Measurements from ENCODE around the gene STXBP6.

Gene STXBP6

DNA sequence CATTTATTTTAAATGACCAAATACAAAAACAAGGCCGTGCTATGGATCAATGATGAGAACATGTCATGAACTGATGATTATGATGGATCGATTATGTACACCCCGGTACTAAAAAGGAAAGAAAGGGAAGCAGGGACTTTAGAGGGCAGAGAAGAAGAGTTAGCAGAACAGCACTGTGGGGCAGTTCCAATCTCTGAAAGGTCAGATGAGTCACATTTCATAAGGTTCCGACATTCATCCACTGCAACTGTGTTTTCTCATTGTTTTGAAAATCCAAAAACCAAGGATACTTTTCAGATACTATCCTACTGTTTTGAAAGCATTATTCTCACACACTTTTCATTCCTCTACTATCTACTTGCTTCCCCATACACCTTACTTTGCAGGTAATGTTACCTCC, 169.3 kb downstream of the STXBP6 start:
- Histone ChIP-seq H3K27ac (no peak overlapping the region), H3K27me3 (replicated peaks) (no peaks in the 10 kb centered on the region), H3K4me3 (ENCODE audit: low read depth, low read length) (no peak overlapping the region), H3K36me3 (replicated peaks) (no peaks in the 10 kb centered on the region)
- in situ Hi-C loops (cut with HindIII; ENCODE audit: low pct_ligation_motif_present, low sequenced_read_pairs): no loop called here
- TF ChIP-seq CTCF (IDR thresholded peaks at IDR 0.05; ENCODE audit: low read depth, low read length, missing control alignments): no peak
- no peak for DNase-seq

DNA sequence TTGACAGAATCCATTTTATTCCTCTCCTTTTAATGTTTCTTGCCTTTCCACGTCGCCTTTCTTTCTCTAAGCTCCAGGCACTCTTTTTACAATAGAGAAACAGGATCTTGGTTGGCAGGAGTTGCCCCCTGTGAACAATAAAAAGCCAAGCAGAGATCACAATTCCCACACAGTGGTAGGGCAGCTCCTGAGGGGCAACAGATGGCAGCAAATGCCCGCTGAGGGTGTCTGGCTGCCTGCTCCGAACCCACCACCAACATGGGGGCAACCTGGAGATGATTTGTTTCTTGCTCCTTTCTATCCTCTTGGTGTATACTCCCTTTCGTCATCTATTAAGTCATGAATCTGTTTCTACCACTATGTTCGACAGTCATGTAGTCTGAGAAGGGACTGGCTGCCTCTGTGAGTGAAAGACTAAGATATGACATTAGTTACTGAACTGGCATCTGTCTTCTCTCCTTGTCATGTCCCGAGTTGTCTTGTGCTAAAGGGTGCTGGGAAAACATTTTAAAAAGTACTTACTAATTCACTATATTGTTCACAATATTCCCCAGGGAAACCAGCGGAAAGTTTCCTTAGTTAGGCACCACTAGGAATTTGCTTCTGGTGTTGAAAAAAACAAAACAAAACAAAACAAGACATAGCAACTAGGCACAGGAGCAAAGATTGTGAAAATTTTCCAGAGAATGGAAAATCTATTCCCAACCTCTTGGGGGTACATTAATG, 170.1 kb downstream of the STXBP6 start:
- no peak overlapping the region for H3K27ac ChIP-seq
- DNase-seq: no peak
- no peaks in the 10 kb centered on the region for H3K36me3 ChIP-seq (replicated peaks)
- in situ Hi-C loops (cut with HindIII; ENCODE audit: low pct_ligation_motif_present, low sequenced_read_pairs): no loop called here
- no peak overlapping the region for H3K4me3 ChIP-seq (ENCODE audit: low read depth, low read length)
- H3K27me3 ChIP-seq (replicated peaks): no peaks in the 10 kb centered on the region
- TF ChIP-seq CTCF (IDR thresholded peaks at IDR 0.05; ENCODE audit: low read depth, low read length, missing control alignments): no peak

DNA sequence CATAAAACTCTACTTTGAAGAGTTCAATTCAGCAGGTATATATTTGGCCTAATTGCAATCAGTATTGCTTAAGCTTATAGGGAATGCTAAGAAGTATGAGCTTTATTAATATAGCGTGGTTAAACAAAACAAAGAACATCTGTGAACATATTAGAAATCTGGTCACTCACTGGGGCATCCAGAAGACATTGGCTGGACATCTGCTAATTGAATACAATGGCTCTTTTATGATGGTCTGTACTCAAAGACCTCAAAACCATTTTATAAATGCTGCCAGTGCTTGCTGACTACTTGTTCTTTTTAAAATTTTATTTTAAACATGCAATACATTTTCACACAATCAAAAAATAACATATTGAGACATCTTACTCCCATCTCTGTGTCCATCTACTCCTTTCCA, 173.0 kb downstream of the STXBP6 start:
- no peaks in the 10 kb centered on the region for H3K27me3 ChIP-seq (replicated peaks)
- no peak overlapping the region for H3K4me3 ChIP-seq (ENCODE audit: low read depth, low read length)
- no peaks in the 10 kb centered on the region for H3K36me3 ChIP-seq (replicated peaks)
- in situ Hi-C loops (cut with HindIII; ENCODE audit: low pct_ligation_motif_present, low sequenced_read_pairs): no loop called here
- no peak overlapping the region for H3K27ac ChIP-seq
- TF ChIP-seq CTCF (IDR thresholded peaks at IDR 0.05; ENCODE audit: low read depth, low read length, missing control alignments): no peak
- DNase-seq: no peak

DNA sequence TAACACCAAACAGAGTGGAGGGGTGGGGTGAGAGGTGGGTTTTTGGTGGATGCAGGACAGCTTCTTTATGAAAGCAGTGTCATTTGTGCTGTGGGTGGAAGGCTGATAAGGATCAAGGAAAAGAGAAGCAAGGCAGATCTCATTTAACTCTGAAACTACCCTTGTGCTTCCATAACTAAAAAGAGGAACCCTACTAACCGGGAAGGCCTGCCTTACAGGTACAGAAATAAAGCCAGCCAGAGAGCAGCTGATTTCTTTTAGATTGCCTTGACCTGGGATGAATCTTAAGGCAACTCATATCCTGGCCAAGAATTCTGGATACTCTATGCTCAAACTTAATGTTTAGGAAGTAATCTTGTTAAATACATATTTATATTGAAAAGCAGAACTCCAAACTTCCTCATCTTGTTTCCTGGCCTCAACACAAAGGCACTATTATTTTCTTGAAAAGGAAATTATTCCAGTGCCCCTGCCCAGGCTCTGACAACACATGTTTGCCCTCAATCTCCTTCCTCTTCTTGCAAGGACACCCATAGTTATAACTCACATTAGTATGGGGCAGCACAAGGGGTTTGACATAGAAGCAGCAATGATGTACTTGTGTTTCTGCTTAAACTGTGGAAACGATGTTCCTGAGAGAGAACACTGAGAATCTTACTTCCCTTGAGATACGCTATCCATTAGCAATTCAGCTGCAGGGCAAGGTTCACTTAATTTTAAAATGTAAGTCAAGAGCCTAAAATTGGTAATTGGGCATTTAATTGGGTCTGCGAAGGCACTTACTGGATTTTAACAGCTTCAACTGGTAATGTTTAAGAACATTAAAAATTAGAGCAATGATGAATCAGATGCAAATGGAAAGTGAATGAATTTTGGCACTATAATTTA, 173.7 kb downstream of the STXBP6 start:
- H3K27ac ChIP-seq: no peak overlapping the region
- in situ Hi-C loops (cut with HindIII; ENCODE audit: low pct_ligation_motif_present, low sequenced_read_pairs): no loop called here
- no peak for TF ChIP-seq CTCF (IDR thresholded peaks at IDR 0.05; ENCODE audit: low read depth, low read length, missing control alignments)
- no peak overlapping the region for H3K4me3 ChIP-seq (ENCODE audit: low read depth, low read length)
- no peaks in the 10 kb centered on the region for H3K36me3 ChIP-seq (replicated peaks)
- no peak for DNase-seq
- H3K27me3 ChIP-seq (replicated peaks): no peaks in the 10 kb centered on the region

DNA sequence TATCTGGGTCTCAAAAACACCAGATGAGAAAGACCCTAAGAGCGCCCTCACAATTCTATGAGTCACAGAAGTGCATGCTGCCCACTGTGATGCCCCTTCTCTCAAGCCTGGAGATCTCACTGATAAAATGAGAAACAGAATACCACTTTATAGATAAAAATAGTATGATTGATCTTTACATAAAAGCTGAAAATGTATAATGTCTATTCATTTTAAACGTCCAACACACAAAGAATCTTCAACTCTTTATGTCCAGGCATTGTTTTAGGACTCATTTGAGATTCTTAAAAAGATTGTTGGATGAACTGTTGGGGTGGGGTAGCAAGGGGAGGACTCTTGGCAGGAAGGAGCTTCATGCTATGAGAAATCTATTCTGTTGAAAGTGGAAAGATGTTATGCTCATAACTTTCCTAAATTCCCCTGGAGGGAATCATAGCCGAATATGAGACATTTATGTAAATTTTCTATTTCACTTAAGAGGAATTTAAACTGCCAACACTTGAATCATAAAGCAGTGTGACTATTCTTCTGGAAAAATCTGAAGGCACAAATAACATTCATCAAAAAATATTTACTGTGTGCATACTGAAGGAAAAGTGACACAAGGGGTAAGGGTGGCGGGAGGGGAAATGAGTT, 174.6 kb downstream of the STXBP6 start:
- TF ChIP-seq CTCF (IDR thresholded peaks at IDR 0.05; ENCODE audit: low read depth, low read length, missing control alignments): no peak
- no peak for DNase-seq
- H3K27me3 ChIP-seq (replicated peaks): no peaks in the 10 kb centered on the region
- no peak overlapping the region for H3K4me3 ChIP-seq (ENCODE audit: low read depth, low read length)
- H3K27ac ChIP-seq: no peak overlapping the region
- in situ Hi-C loops (cut with HindIII; ENCODE audit: low pct_ligation_motif_present, low sequenced_read_pairs): no loop called here
- no peaks in the 10 kb centered on the region for H3K36me3 ChIP-seq (replicated peaks)
